IPS-18a (cell line): ENCODE data around the gene CCDC174.
"Not testable (repeated sequence)": the region's sequence is repeated elsewhere in the genome, so short reads cannot be mapped to it uniquely, and the experiment has no call there.

Source experiments
- H3K27ac ChIP-seq: one replicate; pipeline ENCODE4 v1.5.1; 2013; ENCODE audit warnings: low read length
- H3K27me3 ChIP-seq: one replicate; pipeline ENCODE4 v1.6.1; 2013; ENCODE audit warnings: mild to moderate bottlenecking, low read length; ENCODE audit not compliant: control insufficient read depth, insufficient read depth
- H3K36me3 ChIP-seq: one replicate; pipeline ENCODE4 v1.6.1; 2013; ENCODE audit warnings: low read depth, low read length; ENCODE audit not compliant: control insufficient read depth
- H3K4me1 ChIP-seq: one replicate; pipeline ENCODE4 v1.6.1; 2013; ENCODE audit warnings: low read depth, low read length; ENCODE audit not compliant: control insufficient read depth
- H3K4me3 ChIP-seq: one replicate; pipeline ENCODE4 v1.5.1; 2013; ENCODE audit warnings: low read length
- H3K9ac ChIP-seq: one replicate; pipeline ENCODE4 v1.6.1; 2013; ENCODE audit warnings: mild to moderate bottlenecking, low read length, moderate library complexity
- H3K9me3 ChIP-seq: one replicate; pipeline ENCODE4 v1.6.1; 2013; ENCODE audit warnings: low read depth, low read length; ENCODE audit not compliant: control insufficient read depth

CCDC174 gene

DNA sequence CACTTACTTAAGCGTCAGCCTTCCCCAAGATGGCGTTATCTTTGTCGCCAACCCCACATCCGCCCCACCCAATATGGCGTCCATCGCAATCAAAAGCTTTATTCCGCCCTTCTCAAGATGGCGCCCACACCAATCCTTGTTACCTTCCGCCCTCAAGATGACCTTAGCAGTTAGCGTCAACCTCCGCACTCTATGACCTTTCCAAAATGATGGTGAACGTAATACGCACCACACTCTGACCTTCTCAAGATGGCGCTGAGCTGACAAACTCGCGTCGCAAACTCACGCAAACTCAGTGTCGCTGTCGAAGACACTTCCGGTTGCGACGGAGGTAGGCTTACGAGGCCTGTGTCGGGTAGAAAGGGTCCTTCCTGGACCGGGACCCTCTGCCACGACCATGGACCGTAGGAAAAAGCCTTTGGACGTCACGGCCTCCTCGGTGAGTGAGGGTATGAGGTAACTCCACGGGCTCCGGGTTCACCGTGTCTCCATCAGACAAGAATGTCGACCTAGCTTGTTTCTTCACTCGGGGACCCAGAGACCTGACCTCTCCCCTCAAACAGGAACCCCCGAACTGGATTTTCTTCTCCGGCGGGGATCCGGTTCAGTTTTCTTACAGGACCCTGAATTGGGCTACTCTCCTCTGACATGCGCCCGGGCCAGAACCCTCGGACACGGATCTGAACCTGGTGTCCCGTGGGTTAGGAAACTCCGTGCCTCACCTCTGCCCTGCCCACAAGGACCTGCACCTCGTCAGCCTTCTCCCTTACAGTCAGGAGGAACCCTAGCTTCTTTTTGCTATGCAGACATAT is at the start of gene CCDC174:
TSS of gene CCDC174 (plus strand) at position 323 of the 812 bp plus-strand sequence. CDS start at position 398, 75 bp downstream.
- Histone ChIP-seq H3K27me3 (peaks cover 6% of the 10 kb centered on the region), H3K9me3 (no peaks in the 10 kb centered on the region), H3K9ac (peak within 1 kb of the TSS; percentile 71), H3K4me3 (peak within 1 kb of the TSS; percentile 80), H3K36me3 (peaks cover 17% of the 10 kb centered on the region), H3K4me1 (no peaks in the 10 kb centered on the region), H3K27ac (peak within 1 kb of the TSS; percentile 42)

GRCh38 chr3:14602006-14602803 is 49.4 kb upstream of the CCDC174 start:
- peak overlapping the region; percentile 53 for H3K4me3 ChIP-seq
- H3K36me3 ChIP-seq = no peaks in the 10 kb centered on the region
- H3K9ac ChIP-seq = no peak overlapping the region
- no peaks in the 10 kb centered on the region for H3K9me3 ChIP-seq
- H3K27ac ChIP-seq = no peak overlapping the region
- peaks cover 53% of the 10 kb centered on the region for H3K27me3 ChIP-seq
- peaks cover 6% of the 10 kb centered on the region for H3K4me1 ChIP-seq

DNA sequence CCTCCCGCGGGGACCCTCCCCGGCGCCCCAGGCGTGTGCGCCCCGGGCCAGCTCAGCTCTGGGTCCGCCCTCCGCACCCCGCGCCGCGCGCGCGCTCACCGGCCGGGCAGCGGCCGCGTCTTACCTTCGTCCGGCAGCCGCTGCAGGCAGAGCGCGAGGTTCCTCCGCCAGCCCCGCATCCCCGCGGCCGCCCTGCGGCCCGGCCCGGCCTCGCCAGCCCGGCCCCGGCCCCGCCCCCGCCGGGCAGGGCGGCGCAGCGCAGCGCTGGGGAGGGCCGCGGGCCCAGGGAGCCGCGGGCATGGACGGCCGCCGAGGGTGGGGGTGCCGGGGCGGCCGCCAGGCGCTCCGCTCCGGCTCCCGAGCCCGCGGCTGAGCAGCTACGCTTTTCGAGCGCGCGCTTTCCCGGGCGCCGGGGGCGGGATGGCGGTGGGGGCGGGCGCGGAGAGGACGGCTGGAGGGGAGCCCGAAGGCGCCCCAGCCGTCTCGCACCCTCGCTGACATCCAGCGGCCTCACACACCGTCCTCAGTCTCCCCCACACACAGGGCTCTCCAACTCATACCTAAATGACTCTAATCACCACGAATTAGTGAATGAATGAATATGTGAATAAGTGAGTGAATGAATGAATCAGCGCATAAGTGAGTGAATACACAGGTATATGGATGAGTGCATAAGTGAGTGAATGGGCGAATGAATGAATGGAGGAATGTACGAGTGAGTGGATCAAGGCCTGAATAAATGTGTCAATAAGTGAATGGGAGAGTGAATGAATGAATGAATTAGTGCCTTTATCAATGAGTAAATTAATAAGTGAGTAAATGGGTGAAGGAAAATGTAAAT is 48.5 kb upstream of the CCDC174 start:
- no peaks in the 10 kb centered on the region for H3K36me3 ChIP-seq
- peaks cover 6% of the 10 kb centered on the region for H3K4me1 ChIP-seq
- H3K9ac ChIP-seq = no peak overlapping the region
- peaks cover 53% of the 10 kb centered on the region for H3K27me3 ChIP-seq
- H3K4me3 ChIP-seq = peak overlapping the region; percentile 53
- no peaks in the 10 kb centered on the region for H3K9me3 ChIP-seq
- H3K27ac ChIP-seq = no peak overlapping the region

DNA sequence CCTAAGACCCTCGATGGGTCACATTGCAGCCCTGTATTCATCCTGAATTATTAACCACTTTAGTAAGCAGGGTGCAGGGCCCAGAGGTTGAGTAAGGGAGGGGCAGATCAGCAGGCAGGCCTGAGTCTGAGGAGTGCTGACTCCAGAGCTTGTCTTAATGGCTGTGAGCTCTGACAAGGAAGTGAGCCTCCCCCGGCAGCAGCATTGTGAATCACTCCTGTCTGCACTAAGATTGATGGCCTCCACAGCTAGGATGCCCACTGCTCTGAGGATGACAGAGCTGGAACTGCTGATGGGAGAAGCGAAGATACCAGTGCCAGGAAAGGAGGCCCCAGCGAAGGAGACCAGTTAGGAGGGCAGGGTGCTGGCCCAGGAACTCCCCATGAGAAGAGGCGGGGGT is 46.5 kb upstream of the CCDC174 start:
- Histone ChIP-seq H3K9ac (no peak overlapping the region), H3K4me1 (peaks cover 6% of the 10 kb centered on the region), H3K36me3 (no peaks in the 10 kb centered on the region), H3K9me3 (no peaks in the 10 kb centered on the region), H3K27ac (no peak overlapping the region), H3K27me3 (peaks cover 37% of the 10 kb centered on the region), H3K4me3 (no peak overlapping the region)

- Histone ChIP-seq H3K9me3 (no peaks in the 10 kb centered on the region), H3K4me1 (peaks cover 6% of the 10 kb centered on the region), H3K27me3 (peaks cover 32% of the 10 kb centered on the region), H3K36me3 (no peaks in the 10 kb centered on the region), H3K27ac (no peak overlapping the region), H3K4me3 (no peak overlapping the region), H3K9ac (no peak overlapping the region)
Observed at GRCh38 chr3:14605744-14606143, 45.8 kb upstream of the CCDC174 start.

DNA sequence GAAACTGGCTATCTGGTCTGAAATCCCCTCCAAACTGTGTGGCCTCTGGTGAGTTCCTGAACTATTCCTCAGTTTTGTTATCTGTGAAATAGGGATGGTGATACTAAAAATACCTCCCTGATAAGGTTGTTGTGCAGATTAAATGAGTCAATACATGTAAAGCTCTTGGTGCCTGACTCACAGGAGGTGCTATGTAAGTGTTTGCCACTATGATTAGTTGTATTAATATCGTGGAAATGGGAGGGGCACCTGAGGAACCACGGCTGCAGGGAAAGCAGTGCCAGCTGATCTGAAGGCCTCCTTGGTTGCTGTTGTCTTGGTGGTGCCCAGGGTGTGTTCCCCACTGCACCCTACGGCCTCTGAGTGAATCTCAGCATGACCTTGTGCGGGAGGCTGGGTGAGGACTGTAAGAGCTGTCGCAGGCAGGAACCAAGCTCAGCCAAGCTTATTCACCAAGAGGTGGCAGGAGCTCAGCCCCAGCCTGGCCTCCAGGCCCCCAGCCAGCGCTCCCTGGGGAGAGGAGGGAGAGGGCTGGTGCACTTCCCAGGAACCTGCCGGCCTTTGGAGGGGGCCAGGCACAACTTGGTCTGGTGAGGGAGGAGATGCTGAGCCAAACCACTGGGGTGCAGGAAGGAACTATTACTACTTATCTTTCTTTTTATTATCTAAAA is 44.8 kb upstream of the CCDC174 start:
- no peak overlapping the region for H3K9ac ChIP-seq
- H3K9me3 ChIP-seq = no peaks in the 10 kb centered on the region
- peaks cover 21% of the 10 kb centered on the region for H3K27me3 ChIP-seq
- peaks cover 2% of the 10 kb centered on the region for H3K4me1 ChIP-seq
- no peaks in the 10 kb centered on the region for H3K36me3 ChIP-seq
- H3K4me3 ChIP-seq = no peak overlapping the region
- H3K27ac ChIP-seq = no peak overlapping the region

DNA sequence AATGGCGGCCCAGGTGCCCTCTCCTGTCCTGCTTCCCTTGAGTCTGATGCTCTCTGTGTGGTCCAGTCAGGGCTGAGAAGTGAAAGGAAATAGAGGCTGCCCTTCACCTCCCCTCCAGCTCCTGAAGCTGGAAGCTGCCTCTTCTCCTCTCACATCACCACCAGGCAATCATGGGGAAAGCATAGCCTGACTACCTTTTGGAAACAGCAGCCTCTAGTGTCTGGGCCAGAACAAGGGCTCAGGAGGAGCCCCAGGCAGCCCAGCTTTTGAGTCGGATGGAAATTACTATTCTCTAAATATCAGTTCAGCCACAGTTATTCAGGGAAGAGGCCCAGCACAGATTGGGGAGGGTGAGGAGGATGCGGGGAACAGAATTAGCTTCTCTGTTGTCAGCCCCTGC is 43.3 kb upstream of the CCDC174 start:
- Histone ChIP-seq H3K27me3 (peaks cover 12% of the 10 kb centered on the region), H3K27ac (no peak overlapping the region), H3K4me3 (no peak overlapping the region), H3K4me1 (no peaks in the 10 kb centered on the region), H3K36me3 (no peaks in the 10 kb centered on the region), H3K9ac (no peak overlapping the region), H3K9me3 (no peaks in the 10 kb centered on the region)

DNA sequence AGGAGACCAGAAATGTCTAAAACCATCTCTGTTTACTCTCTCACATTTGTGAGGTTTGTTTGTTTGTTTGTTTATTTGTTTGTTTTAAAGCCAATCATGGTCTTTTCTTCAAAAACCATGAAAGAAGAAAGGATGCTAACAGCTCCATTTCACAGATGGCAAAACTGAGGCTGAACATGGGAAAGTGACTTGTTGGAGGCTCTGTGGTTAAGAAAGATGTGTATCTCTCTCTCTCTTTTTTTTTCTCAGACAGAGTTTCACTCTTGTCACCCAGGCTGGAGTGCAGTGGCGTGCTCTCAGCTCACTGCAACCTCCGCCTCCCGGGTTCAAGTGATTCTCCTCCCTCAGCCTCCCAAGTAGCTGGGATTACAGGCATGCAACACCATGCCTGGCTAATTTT is 42.5 kb upstream of the CCDC174 start:
- H3K9me3 ChIP-seq, H3K36me3 ChIP-seq, H3K27me3 ChIP-seq, H3K4me3 ChIP-seq, H3K4me1 ChIP-seq, H3K9ac ChIP-seq, H3K27ac ChIP-seq: not testable (repeated sequence)

- Histone ChIP-seq H3K4me1 (no peaks in the 10 kb centered on the region), H3K9me3 (no peaks in the 10 kb centered on the region), H3K36me3 (no peaks in the 10 kb centered on the region), H3K27me3 (peaks cover under 1% of the 10 kb centered on the region), H3K27ac (no peak overlapping the region), H3K9ac (no peak overlapping the region), H3K4me3 (no peak overlapping the region)
Observed at GRCh38 chr3:14609506-14609905, 42.1 kb upstream of the CCDC174 start.

GRCh38 chr3:14609941-14610340 is 41.6 kb upstream of the CCDC174 start:
- H3K4me1 ChIP-seq = no peaks in the 10 kb centered on the region
- H3K36me3 ChIP-seq = no peaks in the 10 kb centered on the region
- H3K27ac ChIP-seq = no peak overlapping the region
- no peaks in the 10 kb centered on the region for H3K9me3 ChIP-seq
- H3K4me3 ChIP-seq = no peak overlapping the region
- H3K9ac ChIP-seq = no peak overlapping the region
- H3K27me3 ChIP-seq = no peaks in the 10 kb centered on the region

DNA sequence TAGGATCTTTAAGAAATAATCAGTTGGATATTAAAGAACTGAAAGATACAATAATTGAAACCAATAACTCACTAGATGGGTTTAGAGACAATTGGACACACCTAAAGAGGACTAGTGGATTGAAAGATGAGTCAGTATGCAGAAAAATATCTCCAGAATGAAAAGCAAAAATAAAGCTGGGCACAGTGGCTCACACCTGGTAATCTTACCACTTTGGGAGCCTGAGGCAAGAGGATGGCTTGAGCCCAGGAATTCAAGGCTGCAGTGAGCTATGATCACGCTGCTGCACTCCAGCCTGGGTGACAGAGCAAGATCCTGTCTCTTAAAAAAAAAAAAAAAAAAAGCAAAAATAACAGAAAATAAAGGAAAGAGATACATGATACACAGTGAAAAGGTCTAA is 37.4 kb upstream of the CCDC174 start:
- H3K36me3 ChIP-seq = no peaks in the 10 kb centered on the region
- H3K9ac ChIP-seq = no peak overlapping the region
- H3K9me3 ChIP-seq = no peaks in the 10 kb centered on the region
- no peak overlapping the region for H3K4me3 ChIP-seq
- no peaks in the 10 kb centered on the region for H3K4me1 ChIP-seq
- H3K27ac ChIP-seq = no peak overlapping the region
- no peaks in the 10 kb centered on the region for H3K27me3 ChIP-seq
